Head of caudate nucleus (tissue), 42 donors: ENCODE measurements around the gene ASTN2.

Source experiments
- DNase-seq, 42 donors: peaks; one replicate each; pipeline versions ENCODE4 v3.0.0 to v3.0.0-alpha.2; 2020 to 2021; ENCODE audit warnings: mixed read lengths in 7 of 42
- intact Hi-C: fragments of 100-400 bp; cut with DNase I; formaldehyde crosslinking; loops from one replicate; pipeline ENCODE4 v1.15.0; 2022

The ASTN2 gene

DNA sequence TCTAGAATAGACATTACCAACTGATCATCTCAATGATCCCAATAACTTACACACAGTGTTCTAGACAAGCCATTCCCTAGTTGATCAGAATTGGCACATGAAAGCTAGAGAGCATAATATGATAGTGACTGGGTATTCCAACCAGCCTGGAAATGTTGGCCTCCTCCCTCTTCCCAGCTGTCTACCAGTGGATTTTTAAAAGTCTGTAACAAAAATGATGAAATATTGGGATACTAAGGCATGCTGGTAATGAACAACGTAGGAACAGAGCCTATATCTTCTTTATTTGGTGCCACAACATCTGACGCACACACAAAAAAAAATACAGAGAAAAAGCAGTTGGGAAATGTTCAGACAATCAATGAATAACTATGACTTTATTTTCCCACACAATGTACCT, 692.9 kb downstream of the ASTN2 start:
- no peak for DNase-seq
- intact Hi-C loops: no loop called here

DNA sequence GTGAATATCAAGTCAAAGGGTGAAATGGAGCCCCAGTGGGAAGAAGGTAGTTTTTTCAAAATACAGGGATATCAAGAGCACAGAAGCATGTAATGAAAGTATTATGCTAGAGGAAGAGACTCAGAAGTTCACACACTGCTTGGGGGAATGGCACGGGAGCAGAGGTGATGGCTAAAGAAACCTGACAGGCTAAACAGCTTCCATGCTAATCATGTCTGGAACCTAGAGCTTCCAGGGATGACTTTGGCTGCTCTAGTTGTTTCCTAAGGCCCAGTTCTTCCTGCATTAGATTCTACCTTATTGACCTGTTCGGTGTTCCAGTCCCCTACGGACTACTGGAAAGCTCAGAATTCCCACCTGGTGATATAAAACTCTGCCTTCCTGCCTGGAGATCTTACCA, 693.4 kb downstream of the ASTN2 start:
- intact Hi-C loops: no loop called here
- DNase-seq: no peak

DNA sequence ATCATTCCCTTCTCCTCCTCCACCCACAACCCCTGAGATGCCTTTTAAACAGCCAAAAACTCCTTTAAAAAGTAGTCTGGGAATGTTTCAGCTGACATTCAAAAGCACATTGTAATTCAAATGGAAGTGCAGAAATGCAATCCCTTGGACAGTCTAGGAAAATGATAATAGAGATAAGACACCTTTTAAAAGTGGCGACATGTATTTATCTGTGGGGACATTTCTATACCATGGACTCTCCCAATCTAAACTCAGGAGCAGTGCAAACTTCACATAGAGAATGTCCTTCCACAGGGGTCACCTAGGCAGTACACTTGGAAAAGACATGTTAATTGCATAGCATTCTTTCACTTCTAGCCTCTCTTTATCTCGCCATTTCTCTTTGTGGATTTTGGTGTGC, 694.7 kb downstream of the ASTN2 start:
- intact Hi-C loops: no loop called here
- DNase-seq: no peak

DNA sequence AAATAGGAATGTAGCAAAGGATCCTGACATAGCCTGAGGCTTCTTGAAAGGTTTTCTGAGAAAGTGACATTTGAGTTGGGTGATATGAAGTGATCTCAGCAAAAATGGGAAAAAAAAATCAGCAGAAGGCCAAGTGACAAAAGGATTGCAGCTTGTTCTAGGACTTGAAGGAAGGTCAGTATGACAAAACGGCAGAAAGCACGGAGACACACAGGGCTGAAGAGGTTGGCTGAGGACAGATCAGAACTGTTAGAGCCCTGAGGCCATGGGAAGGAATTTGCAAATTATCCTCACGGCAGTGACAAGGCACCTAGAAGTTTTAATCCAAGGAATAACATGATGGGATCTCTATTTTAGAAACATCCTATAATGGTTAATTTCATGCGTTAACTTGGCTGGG, 696.7 kb downstream of the ASTN2 start:
- intact Hi-C loops: no loop called here
- DNase-seq: no peak

DNA sequence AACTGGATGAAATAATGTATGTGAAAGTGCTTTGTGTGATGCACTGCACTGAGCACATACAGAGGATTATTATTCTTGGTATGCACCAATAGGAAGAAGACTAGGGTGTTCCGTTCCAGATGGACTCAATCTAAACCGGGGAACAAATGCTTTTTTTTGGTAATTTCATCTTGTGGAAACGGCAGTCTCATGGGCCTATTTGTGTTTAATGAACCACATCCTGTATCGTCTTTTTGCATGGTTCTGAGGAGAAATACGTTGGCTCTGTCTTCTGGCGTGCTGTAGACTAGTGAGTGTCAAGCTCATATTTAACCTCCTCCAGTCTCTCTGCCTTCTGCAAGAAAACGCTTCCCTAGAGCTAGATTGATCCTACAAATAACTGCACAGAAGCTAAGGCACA, 697.7 kb downstream of the ASTN2 start:
- DNase-seq: no peak
- intact Hi-C loops: no loop called here

DNA sequence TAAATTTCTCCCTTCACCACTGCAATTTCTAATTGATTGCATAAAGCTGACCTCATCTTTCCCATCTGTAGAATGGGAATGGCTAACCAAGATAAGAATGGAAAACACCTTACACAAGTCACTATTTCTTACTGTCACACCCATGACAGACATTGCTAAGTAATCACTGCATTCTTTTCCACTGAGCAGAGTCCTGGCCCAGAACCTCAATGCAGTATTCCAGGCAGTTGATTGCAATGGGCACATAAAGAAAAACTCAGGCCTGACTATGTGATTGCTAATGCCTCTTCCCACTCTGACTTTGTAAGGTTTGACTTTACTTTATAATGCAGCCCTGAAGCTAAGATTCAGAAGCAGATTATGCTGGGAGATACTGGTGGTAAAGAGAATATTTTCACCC, 698.4 kb downstream of the ASTN2 start:
- intact Hi-C loops: no loop called here
- no peak for DNase-seq

DNA sequence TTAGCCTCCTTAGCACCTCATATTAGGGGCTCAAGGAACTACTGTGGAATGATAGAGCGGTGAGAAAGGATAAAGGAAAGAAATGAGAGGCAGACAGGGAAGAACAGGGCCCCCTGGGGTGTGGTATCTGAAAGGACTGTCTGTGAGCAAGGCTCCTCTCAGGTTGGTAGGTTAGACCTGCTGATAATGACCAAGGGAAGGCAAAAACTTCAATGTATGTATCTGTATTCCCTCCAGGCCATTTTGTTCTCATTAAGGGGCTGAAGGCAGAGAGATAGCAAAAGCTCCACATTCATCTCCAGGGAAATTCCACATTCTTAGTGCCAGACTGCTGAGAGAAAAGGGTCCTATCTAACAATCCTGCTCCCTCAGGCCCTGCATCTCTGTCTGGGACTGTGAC, 699.1 kb downstream of the ASTN2 start:
- DNase-seq: no peak
- intact Hi-C loops: no loop called here

DNA sequence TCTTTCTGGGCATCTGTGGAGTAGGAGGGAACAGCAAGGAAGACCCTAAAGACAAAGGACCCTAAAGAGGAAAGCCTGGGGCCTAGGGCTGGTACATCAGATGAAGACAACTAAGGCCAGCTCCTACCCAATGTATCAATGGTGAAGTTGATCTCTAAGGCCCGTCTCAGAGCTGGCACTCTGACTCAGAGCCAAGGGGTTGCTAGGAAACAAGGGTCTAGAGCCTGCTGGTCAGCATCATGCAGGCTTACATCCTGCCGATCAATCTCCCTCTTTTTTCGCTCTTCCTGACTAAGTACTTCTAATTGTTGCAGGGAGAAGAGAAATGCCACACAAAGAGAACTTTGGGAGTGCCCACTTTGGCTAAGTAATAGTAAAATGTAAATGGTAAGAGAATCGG, 701.6 kb downstream of the ASTN2 start:
- peak in 2 of 42 donors; percentile 5 to 8 for DNase-seq
- intact Hi-C loops: no loop called here

DNA sequence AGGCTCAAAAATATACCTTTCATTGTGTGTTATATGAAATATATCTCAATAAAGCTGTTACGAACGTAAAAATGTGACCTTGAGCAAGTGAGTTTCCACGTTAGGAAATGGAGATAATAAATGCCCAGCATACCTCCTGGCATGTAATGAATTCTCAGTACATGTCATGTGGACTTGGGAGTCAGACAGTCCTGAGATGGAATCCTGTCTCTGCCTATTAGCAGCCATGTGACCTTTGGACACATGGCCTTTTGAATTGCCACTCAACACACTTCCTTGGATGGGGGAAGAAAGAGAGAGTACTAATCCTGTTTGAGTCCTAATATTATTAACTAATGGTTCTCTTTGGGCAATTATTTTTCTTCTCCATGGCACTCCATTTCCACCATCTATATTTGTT, 702.1 kb downstream of the ASTN2 start:
- DNase-seq: no peak
- intact Hi-C loops: no loop called here

DNA sequence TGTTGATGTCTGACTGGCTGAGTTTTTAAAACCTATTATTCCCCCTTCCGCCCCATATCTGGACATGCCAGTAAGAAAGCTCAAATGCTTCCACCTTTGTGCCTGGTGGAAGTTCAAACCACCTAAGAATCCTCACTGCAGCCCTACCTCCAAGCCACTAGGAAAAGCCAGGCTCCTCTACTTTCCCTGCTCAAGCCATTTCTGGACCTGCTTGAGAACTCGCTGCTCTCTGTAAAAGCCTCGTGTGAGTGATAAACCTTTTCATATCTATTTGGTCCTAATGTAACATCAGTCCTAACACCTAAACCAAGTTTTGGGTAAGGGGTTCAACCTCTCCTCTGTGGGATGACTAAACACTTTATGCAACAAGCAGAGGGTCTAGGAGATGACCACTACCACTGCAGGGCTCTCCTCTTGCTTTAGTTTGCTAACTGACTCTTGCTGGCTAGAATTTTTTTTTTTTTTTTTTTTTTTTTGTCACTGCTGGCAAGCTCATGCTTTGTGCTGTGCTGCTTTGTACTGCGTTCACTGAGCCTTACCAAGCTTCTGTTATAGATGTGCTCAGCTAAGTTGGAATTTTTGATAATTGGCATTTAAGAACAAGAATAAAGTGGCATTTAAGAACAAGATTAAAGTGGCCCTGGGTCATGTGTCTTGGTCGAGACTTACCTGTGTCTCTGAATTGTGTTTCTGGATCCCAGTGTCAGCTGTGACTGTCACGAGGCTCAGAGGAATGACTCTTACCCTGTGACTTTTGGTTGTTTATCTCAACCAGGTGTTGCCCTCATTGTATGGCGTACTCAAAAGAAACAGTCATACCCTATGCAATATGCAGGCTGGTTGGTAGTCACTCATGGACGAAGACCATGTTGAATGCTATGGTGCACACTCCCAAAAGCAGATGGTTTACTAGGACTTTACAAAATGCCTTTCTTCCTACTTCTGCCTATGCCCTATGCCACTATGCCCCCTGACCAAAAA, 708.3 kb downstream of the ASTN2 start:
- no peak for DNase-seq
- intact Hi-C loops: no loop called here

DNA sequence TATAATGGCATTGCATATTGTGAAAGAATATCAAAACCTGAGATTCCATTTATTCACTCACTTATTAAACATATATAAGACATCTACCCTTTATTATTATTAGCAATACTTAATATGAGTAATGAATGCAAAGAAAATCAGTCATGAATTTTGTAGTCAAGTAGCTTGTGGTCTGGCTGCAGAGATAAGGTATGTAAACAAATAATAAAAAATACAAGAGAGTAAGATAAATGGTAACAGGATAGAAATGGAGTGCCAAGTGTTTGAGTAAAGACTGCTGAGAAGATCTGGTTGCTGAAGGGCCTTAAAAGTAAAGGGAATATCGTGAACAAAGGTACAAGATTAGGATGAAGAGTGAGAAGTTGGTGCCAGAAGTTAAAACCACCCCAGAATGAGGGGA, 709.3 kb downstream of the ASTN2 start:
- intact Hi-C loops: no loop called here
- DNase-seq: no peak

DNA sequence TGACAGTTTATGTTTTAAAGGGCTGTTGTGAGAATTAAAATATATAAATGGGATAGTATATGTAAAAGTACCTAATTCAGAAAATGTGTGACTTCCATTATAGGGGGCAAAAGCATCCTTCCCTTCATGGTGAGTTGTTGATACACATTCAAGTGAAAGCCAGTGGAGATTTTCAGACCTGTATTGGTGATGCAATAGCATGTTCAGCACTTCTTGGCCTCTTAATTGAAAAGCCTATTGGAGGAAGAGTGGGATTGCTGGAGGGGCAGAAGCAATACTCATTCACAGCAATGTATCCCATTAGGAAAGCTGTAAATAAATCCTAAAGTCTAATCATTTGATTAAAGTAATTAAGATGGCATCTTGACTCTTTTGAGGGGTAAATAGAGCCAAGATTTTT, 710.4 kb downstream of the ASTN2 start:
- no peak for DNase-seq
- intact Hi-C loops: no loop called here

DNA sequence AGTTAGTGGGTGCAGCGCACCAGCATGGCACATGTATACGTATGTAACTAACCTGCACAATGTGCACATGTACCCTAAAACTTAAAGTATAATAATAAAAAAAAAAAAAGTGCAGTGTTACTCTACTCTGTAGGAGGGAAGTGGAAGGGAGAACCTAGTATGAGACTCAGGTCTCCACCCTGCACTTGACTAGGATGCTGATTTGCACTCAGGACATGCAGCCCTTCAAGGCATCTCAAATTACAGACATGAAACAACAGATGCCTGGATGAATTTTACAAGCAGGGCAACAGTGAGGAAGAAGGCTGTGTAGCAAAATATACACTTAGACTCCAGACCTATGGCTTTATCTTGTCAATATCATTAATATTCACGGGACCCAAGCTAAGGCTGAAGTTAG, 711.2 kb downstream of the ASTN2 start:
- DNase-seq: no peak
- intact Hi-C loops: no loop called here

DNA sequence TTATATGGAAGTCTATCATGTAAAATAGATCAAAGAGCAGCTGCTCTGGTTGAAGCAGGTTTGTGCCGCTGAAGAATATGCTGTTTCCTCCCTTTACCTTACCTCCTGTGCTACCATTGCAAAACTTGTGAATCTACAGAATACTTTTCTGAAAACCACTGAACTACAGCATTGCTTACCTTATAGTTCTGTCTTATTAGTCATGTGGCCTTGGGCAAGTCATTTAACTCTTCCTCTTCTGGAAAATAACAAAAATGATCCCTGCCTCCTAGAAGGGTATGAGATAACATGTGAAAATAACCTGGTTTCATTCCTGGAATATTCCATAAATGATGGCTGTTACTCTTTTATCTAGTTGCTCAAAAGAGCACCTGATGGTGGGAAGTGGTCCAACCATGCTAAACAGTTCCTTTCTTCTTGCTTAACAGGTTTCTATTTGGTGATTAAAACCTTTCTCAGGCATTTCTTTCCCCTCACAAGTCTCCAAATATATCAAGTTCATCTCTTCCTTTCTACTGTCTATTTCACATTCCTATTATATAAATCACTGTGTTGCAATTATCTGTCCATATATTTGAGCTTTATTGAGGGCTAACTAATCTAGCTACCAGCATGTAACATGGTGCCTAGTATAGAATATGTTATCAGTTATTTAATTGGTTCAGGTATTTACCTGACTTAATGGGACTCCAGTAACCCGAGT, 712.8 kb downstream of the ASTN2 start:
- intact Hi-C loops: no loop called here
- no peak for DNase-seq

DNA sequence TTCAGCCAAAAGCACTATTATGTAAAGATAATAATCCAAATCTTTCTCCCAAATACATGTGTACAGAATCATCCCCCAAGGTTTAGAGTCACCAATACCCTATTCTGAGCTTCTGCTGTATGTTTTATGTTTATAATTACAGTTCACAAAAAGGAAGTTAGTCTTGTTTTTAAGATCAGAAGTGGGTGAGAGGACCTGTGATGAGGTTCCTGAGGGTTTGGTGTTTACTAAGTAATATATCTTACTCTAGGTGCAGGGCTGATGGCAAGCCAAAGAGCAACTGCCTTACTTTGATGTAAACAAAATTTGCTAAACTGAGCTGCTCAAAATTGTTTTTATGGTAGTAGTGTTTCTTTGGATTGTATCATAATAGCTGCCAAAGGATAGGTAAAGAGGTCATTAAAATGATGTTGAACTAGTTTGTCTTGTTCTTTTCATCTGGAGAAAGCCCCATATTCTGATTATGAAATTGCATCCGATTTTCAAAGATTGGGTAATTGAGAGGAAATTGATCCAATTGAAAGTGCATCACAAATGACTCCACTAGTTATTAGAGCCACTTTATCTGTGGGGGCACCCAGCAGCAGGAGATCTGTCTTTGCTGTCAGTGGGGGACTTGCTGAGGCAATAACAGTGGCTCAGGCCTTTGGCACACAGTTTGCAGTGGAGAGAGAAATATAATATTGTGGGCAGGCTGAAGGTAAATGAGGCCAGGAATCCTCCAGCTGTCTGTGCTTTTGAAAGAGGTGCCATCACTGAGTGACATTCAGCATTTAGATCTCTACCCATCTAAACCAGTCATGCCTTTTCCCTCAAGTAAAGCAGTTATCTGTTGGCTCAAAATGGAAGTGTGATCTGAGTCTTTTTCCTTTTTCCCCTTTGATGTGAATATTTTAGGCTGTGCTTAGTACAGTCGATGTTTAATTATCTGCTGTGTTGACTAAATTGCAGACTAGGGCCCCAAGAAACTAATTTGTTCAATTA, 713.7 kb downstream of the ASTN2 start:
- no peak for DNase-seq

DNA sequence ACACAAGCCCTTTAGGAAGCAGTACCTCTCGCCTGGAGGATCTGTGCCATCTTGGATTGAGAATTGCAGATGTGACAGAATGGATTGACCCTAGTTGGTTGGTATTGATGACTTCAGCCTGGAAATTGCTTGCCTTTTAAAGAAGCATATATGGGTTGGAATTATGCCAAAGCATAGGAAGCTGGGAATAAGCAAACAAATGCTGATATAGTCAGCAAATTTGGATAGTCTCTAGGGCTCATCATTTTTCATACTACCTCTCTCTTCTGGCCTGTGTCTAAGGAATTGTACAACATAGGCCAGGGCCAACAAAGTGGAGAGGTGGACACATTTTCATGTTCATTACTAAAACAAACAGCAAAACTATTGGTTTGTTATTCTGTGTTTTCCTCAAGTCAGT, 714.6 kb downstream of the ASTN2 start:
- intact Hi-C loops: no loop called here
- DNase-seq: no peak

More for the DNA sequence above, 713.7 kb downstream of the ASTN2 start:
- intact Hi-C loops: no loop called here

DNA sequence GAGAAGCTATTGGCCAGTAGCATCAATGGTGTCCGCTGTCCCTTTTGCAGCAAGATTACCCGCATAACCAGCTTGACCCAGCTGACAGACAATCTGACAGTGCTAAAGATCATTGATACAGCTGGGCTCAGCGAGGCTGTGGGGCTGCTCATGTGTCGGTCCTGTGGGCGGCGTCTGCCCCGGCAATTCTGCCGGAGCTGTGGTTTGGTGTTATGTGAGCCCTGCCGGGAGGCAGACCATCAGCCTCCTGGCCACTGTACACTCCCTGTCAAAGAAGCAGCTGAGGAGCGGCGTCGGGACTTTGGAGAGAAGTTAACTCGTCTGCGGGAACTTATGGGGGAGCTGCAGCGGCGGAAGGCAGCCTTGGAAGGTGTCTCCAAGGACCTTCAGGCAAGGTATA, 717.0 kb downstream of the ASTN2 start:
- peak in 13 of 42 donors; percentile 3 to 53 (median 18) for DNase-seq
- intact Hi-C loops: no loop called here

DNA sequence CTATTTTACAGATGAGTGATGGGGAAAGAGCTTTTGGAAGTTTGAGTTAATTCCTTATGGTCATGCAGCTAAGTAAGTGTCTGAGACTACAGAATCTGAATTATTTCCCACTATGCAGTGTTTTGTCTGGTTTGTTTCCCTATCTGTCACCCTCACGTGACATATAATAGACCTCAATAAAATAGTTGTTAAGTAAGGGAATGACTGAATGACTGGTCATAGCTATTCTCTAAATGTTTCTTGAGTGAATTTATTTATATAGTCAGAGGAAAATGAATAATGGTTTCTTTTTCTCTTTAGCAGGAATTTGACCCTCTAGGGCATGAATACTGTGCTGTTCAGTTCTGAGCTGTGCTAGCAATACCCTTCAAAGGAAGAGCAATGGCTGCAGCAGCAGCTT, 717.5 kb downstream of the ASTN2 start:
- intact Hi-C loops: no loop called here
- no peak for DNase-seq

DNA sequence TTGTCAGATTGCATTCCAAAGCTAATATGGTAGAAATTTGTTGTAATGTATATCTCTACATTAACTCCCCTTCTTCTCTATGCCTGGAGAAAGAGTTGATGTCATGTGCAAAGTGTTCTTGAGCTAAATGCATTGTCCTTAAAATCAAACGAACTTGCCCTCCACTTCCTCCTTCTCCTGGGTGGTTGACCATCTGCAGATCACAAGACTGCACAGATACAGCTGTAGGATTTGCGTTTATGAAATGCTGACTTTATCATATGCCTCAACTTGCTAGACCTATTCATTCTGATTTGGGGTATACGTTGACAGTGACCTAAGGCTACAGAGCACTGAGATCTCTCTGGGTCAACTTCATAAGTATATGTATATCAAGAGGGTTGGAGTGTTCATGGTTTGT, 719.4 kb downstream of the ASTN2 start:
- no peak for DNase-seq
- intact Hi-C loops: no loop called here
